NAMALWA (cell line): ENCODE measurements around the gene CDC42SE2.
"Not testable (repeated sequence)": the region's sequence is repeated elsewhere in the genome, so short reads cannot be mapped to it uniquely, and the experiment has no call there.

Experiments
- DNase-seq: peaks from one replicate; pipeline ENCODE4 v3.0.0-alpha.2; 2015; ENCODE audit warnings: low spot score

Gene CDC42SE2

DNA sequence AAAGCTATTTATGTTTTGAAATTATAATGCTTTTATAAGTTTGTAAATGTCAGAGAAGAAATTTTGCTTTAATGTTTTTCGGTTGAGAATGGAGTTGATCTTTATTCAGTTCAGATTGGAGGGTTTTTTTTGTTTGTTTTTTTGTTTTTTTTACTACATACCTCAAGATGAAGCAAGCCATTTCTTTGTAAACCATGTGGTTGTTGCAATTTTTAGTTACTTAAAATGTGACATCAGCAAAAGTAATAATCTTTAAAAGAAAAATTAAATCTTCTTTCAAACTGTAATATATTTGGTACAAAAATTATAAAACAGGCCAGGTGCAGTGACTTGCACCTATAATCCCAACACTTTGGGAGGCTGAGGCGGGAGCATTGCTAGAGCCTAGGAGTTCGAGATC is 102.6 kb downstream of the CDC42SE2 start:
- no peak for DNase-seq

DNA sequence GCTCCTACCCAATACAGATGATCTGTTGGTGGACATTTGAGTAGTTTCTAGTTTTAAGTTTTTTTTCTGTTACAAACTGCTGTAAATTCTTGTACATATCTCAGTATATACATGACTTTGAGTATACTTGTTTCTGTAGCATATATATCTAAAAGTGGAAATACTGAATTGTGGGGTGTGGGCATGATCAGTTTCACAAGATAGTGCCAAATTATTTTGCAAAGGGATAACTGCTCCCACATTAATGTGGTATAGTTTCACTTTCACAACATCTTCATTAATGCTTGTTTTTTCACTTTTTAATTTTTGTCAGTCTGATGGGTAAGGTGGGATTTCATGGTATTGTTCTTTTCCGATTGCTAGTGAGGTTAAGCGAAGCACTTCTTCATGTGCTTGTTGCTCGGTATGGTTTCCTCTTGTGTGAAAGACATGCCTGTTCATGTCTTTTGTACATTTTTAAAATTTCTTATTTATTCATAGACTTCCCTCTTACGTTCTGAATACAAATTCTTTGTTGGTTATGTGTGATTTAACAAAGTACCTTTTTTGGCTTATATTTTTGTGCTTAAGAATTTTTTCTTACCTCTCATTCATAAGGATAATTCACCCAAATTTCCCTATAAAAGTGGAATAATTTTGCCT is 103.5 kb downstream of the CDC42SE2 start:
- no peak for DNase-seq

DNA sequence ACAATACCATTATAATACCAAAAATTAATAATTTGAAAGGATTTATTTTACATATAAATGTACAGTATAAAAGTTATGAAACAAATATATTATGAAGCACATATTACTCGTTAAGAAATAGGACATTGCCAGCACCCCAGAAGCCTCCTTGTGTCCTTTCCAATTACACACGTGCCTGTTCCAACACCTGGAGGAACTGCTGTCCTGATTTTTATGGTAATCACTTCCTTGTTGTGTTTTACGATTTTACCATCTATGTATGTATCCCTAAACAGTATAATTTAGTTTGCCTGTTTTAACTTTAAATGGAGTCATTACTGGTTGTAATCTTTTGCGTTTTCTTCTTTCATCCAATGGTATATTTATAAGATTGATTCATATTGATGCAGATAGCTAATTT is 105.0 kb downstream of the CDC42SE2 start:
- no peak for DNase-seq

DNA sequence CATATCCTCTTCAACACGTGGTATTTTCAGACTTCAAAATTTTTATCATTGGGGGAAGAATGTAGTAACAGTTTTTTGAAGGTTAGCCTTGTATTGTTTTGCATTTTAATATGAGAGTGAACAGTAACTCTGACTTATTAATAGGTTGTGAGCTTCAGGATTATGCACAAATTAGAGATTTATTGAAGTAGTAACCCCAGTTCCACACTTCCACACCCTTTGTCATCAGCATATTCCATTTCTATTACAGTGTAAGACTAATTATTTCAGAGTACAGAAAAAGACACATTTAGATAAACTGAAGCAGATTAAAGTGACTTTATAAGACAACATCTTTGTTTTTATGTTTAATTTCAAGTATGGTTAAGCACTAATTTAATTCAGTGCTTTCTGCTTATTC is 105.7 kb downstream of the CDC42SE2 start:
- DNase-seq = no peak

DNA sequence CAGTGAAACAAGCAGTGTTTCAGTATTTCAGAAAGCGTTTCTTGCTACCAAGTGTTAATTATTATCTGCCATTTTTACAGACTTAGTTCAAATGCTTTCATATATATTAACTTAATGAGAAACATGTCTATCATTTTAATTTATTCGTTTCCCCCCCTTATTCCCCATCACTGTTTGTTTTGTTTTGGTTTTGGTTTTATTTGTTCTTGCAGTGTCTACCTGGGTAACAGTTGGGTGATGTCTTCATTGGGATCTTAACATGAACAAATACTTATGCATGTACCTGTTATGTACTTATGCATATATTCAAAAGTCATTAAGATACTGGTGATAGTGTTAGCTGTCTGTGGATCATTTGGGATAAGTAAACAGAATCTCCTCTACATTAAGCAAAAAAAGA is 108.0 kb downstream of the CDC42SE2 start:
- DNase-seq = no peak

DNA sequence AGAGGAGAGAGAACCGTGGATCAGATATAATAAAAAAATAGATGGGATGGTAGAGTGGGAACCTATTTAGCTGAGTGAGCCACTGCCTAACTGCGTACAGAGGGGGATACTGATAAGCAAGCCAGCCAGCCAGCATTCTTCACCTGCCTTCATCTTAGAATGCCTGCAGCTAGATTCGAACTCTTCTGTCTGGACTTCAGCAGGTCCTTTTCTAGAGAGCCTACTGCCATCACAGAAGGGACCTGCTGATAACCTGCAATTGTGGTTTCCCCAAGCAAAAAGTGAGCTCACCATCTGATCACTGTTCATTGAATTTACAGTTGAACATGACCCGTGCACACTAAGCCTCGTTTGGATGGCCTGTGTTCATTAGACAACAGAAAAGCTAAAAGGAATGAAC is 109.4 kb downstream of the CDC42SE2 start:
- no peak for DNase-seq

DNA sequence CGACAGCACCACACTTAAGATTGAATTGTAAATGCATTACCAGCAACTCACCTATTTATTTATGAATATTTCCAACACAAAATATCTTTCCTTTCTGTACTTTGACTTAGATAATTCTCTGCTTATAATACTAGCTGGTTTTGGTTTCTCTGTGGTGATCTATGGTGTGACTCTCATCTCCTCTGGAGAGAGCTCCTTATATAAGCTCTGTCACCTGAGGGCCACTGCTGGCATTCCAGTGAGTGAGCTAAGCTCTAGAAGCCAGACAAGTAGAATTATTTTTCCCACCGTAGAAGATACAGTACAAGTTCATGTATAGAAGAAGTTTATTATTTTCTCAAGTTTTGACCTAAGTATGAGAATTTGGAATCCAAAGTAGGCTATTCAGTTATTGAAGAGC is 111.5 kb downstream of the CDC42SE2 start:
- peak; percentile 28 for DNase-seq

DNA sequence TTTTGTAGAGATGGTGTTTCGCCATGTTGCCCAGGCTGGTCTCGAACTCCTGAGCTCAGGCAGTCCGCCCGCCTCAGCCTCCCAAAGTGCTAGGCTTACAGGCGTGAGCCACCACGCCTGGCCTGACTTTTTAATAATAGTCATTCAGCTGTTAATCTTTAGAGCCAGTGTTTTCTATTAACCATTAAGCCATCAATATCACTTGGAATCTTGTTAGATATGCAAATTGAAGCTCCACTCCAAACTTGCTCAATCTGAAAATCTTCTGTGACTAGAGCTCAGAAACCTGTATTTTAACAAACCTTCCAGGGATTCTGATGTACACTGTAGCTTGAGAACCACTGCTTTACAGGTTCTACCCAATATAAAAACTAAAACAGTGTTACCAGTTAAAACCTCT is 113.5 kb downstream of the CDC42SE2 start:
- no peak for DNase-seq

DNA sequence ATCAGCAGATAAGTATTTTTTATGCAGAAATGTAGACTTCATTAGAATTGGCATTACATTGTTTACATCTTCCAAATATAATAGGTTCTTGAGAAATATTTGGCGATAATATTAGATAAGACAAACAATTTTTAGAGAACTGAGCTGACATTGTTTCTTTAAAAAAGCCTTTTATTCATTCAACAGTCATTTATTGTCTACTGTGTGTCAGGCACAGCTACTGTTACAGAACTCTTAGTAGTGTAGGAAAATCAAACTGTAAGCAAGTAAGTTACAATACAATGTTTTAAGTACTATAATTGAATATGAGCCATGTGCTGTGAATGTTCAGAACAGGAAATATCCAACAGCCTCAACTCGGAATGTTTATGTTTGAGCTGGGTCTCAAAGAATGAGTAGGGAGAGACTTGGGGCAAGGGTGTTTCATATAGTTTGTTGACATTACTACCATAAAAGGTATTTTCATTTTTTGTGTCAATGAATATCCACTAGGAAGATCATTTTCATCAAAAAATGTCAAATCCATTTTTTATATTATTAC is 114.0 kb downstream of the CDC42SE2 start:
- no peak for DNase-seq

DNA sequence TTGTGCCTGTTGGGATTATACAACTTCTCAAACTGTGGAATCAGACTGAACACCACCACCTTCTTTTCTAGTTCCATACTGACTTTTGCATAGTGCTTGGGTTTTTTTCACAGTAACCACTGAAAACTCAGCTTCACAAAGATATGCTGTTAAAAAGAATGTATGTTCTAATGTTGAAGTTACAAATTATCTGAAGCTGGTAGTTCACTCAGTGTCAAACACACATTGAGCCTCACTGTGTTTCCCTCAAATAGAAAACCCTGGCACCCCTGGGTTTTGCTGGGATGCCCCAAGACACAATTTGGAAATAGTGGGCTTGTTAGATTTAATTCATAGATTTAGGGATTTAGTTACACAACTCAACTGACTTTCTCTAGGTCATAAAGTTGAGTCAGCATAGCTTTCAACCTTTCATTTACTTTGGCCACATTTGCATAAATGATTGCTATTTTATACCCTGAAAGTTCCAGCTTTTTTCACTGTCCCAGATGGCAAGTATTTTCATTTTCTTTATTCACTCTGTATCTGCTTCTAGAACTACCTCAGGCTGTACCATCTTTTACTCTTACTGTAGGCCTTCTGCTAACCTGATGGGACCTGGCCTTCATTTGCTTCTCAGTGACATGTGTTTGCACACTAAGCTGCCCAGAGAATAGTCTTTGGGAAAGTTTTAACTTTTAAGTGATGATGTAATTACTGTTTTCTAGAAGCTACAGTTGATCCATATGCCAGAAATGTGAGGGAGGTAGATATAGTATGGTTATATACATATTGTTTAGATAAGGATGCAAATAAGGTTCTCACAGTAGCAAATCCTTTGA is 115.1 kb downstream of the CDC42SE2 start:
- peak; percentile 65 for DNase-seq

DNA sequence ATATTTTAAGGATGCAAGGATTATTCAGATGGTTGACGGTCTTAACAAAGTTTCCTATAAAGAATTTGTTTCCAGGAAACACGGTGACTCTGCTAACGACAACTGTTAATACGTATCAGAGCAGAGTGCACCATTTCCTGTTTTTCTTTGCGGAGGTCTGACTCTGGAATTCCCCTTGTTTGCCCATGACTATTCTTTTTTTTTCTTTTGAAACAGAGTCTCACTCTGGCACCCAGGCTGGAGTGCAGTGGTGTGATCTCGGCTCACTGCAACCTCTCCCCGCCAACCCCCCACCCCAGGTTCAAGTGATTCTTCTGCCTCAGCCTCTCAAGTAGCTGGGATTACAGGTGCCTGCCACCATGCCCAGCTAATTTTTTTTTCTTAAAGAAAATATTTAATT is 115.9 kb downstream of the CDC42SE2 start:
- peak; percentile 92 for DNase-seq

DNA sequence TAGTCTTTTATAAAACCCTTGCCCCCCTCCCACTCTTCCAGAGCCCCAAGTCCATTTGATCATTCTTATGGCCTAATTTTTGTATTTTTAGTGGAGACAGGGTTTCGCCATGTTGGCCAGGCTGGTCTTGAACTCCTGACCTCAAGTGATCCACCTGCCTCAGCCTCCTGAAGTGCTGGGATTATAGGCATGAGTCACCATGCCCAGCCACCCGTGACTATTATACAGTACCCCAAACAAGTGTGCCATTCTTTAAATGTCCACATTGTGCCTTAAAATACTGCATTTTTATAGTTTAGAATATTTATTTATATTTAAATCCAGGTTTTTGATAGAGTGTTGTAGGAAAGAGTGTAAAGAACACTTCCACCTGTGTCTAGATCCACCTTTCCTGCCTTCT is 116.4 kb downstream of the CDC42SE2 start:
- DNase-seq = not testable (repeated sequence)

DNA sequence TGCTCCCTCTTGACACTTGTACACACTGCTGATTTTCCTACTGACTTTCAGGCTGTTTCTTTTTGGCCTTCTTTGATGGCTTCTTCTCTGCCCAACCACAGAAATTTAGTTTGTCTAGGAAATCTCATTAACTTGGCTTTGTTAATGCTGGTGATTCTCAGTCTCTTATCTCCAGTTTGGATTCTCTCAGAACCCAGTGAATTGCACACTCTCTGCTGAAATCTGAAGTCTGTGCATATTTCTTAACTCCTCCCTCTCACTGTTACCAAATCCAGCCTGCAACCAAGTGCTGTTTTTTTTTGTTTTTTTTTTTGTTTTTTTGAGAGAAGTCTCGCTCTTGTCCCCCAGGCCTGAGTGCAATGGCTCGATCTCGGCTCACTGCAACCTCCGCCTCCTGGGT is 117.2 kb downstream of the CDC42SE2 start:
- peak; percentile 39 for DNase-seq

DNA sequence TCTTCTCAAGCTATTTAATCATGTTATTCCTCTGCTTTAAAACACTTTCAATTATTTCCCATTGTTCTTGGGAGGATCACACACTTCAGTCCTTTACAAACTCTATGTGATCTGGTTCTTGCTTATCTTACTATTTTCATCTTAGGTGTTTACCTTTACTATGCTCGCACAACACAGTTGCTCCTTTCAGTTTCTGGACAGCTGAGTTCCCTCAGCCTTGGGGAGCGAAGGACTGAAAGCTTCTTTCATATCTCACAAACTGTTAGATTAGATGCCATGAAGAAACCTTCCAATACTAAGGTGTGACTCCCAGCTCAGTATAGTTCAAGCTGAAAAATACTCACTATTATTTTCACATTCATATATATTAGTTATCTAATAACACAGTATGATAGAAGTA is 117.9 kb downstream of the CDC42SE2 start:
- DNase-seq = peak; percentile 30

DNA sequence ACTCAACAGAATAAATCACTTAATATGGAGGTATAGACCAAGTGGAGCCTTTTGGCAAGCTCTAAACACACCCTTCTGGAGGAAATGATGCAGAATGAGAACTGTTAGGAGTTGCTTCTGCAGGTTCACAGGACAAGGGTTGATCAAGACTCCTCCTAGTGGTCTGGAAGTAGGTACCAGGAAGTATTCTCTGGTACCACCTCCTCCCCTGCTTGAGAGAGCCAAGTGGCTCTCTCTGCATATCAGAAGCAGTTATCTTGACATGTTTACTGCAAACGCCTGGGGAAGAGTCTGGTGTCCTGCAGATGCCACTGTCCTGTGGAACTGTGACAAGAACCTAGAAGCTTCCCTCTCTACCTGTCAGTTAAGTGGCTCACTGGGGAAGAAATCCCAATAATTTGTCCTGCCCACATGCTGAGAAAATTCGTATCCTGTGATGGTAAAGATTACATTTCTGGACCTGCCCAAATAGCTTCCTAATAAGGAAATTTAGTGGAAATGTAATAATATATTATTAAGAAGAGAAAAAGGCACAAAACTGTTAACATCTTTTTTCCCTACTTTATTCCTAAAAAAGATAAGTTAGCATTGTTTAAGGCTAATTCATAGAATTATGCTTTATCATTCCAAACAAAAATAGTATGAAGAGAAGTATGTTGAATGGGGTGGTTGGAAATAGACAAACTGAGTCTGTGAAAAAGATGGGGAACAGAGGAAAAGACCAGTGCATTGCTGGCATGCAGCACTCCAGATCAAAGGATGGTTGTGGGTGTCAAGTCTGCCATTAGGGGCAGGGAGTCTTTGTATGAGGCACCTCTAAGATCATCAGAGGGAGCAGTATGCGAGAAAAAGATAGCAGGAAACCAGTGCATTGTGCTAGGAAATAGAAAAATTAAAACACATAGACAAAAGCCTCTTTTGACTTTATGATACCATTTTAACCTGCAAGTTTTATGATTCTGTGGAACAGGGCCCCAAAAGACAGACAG is 118.8 kb downstream of the CDC42SE2 start:
- peak; percentile 92 for DNase-seq

DNA sequence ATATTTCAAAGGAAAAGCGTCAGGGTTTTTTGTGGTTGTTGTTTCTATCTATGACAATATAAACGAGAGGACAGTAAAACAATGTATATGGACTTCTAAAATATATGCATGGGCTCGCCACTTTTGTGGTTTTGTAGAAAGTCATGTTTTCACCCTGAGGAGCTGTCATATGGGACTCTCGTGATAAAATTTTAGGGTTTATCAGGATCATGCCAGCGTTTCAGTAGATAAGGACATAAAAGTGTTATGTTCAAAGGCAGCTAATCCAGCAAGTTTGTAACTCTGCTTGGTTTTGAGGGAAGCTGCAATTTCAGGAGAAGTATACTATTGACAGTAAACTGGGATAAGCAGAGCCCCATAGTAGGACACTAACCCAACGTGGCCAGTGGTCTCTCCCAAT is 120.3 kb downstream of the CDC42SE2 start:
- DNase-seq = no peak

DNA sequence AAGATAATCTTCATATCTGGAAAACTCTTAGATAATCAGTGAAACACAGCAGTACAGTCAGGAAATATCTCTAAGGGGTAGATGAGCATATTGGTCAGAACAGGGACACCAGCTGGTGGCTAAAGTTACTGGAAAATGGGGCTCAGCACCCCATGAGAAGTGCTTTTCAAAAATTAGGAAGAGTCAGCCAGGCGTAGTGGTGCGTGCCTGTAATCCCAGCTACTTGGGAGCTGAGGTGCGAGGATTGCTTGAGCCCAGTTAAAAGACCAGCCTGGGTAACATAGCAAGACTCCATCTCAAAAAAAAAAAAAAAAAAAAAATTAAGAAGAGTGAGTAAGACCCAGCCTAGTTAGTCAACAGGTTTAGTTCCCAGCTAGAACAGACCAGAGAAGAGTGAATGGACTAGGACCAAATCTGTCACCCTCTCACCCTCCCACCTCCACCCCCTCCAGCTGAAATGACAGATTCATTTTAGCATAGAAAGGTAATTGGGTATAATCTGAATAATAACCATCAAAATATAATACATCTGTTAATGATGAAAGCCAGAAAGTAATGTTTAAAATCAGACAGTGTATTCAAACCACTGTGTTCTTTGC is 120.9 kb downstream of the CDC42SE2 start:
- DNase-seq = no peak

DNA sequence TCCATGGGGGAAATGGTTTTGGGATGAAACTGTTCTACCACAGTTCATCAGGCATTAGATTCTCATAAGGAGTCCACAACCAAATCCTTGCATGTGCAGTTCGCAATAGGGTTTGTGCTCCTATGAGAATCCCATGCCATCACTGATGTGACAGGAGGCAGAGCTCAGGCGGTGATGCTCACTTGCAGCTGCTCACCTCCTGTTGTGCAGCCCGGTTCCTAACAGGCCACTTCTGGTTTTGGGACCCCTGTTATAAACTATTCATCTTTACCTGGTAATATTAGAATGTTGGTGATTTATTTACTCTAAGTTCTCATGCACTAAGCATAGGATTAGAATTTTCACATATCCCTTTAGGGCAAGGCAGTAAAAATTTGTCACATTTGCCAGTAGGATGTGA is 122.3 kb downstream of the CDC42SE2 start:
- no peak for DNase-seq

DNA sequence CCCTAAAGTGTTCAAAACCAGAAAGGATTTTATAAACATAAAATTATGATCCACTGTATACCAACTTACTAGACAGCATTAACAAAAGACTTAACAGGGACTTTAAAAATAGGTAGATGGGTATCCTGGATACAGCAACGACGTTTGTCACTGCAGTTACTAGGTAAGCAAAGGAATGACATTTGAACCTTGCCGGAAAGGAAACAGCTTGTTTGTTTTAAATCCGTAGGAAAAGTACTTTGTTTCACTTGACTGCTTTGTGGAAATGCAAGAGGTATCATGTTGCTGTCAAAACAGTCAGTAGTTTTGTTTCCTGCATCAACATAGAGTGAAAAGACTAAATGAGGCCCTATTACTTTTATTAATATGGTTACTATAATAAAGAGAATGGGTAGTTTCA is 122.9 kb downstream of the CDC42SE2 start:
- DNase-seq = no peak

DNA sequence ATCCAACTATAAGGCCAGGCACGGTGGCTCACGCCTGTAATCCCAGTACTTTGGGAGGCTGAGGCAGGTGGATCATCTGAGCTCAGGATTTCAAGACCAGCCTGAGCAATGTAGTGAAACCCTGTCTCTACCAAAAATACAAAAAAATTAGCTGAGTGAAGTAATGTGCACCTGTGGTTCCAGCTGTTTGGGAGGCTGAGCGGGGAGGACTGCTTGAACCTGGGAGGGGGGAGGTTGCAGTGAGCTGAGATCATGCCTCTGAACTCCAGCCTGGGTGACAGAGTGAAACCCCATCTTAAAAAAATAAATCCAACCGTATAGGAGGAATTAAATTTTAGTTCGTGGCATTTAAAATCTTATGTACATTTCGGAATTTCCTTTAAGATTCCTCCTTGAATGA is 123.4 kb downstream of the CDC42SE2 start:
- DNase-seq = no peak

DNA sequence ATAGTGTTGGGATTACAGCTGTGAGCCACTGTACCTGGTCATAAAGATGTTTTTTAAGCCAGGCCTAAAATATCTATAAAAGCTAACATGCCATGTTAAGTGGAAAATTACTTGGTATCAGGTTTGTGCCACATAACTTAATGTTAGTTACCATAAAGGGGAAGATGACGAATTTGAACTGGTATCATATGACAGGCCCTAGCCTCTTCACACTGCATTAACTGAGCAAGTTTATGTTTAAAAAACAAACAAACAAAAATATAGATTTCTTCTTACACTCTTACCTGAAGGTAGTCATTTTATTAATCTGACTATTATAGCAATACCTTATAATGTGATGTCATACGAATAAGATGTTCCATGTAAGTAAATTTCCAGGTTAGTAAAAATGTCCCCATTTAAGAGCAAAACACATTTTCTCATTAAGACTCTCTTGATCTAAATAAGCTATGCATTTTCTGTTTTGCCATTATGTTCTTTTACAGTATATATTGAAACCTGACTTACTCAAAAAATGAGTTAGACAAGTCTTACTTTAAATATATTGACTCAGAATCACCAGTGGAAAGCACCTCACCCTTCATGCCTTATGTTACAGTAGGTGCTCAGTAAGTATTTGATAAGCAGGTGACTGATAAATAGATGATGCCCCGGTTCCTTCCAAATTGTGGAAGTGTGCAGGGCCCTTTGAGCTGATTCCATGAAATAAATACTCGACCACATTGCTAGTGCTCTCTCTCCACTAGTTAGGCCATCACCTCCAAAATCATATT is 125.4 kb downstream of the CDC42SE2 start:
- no peak for DNase-seq
